SK-N-MC (cell line): Measurements from ENCODE around the gene SARNP.

Experiments used
- EZH2 ChIP-seq: fragments of 200-600 bp; sonication (generic); IDR thresholded peaks from one replicate; pipeline ENCODE4 v1.6.1; 2017; ENCODE audit warnings: antibody characterized with exemption
- FOXP2 ChIP-seq: optimal IDR thresholded peaks from 2 replicates; pipeline ENCODE3; 2011; ENCODE audit warnings: mild to moderate bottlenecking, moderate library complexity; ENCODE audit not compliant: insufficient read depth; ENCODE audit errors: extremely low read length, control extremely low read depth
- POLR2AphosphoS5 ChIP-seq: IDR thresholded peaks from 2 replicates; pipeline ENCODE4 v1.6.1; 2012; ENCODE audit warnings: mild to moderate bottlenecking, low read depth, low read length, borderline replicate concordance

DNA sequence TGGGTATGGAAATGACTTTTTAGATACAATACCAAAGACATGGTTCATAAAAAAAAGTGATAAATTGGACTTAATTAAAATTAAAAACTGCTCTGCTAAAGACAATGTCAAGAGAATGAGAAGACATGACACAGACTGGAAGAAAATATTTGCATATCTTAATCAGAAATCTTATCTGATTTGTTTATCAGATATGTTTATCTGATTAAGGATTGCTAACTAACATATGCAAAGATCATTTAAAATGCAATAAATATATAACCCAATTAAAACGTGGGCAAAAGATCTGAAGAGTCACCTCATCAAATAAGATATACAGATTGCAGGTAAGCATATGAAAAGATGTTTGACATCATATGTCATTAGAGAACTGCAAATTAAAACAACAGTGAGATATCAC lies 35.2 kb upstream of the SARNP start:
- TF ChIP-seq EZH2 (no peak), POLR2AphosphoS5 (no peak), FOXP2 (no peak)
